NB4 (cell line): Measurements from ENCODE around the gene PRR7.

Experiments
- CTCF ChIP-seq: IDR thresholded peaks from one replicate; pipeline ENCODE4 v1.5.1; 2012; ENCODE audit warnings: low read depth, low read length
- MAX ChIP-seq: IDR thresholded peaks from 2 replicates; pipeline ENCODE4 v1.6.1; 2011; ENCODE audit warnings: low read depth, low read length
- MYC ChIP-seq: IDR thresholded peaks from 2 replicates; pipeline ENCODE4 v1.6.1; 2011; ENCODE audit warnings: low read depth, low read length
- POLR2A ChIP-seq: IDR thresholded peaks from 2 replicates; pipeline ENCODE4 v1.6.1; 2011; ENCODE audit warnings: mild to moderate bottlenecking; ENCODE audit not compliant: insufficient read length; ENCODE audit errors: extremely low read depth

GRCh38 chr5:177478711-177479646 lies 32.4 kb downstream of the PRR7 start:
- TF ChIP-seq MAX (peak; percentile 94), CTCF (no peak), POLR2A (no peak), MYC (peak; percentile 85)
